Activated T-helper 1 cell treated with anti-CD3 and anti-CD28 coated beads, Interleukin-12 subunit alpha, Interleukin-12 subunit beta, Interleukin-2, Interleukin-4 antibody, amounts not matched to agents 30 ng/mL and 10 ng/mL and 1 ng/mL, durations not matched to agents 14 hours and 24 hours and 36 hours (primary cell): Measurements from ENCODE around the gene GLTPD2. TPM values are rescaled to one million over a fixed set of nuclear protein-coding genes. Genes with fewer than 3 reads are reported as not detected.
"Not testable (repeated sequence)": the region's sequence is repeated elsewhere in the genome, so short reads cannot be mapped to it uniquely, and the experiment has no call there.

Experiments
- DNase-seq: peaks from one replicate; pipeline ENCODE4 v3.0.0; 2021; ENCODE audit warnings: low spot score
- H3K27ac Mint-ChIP-seq: one replicate; pipeline ENCODE4 v1.8.0; 2021; ENCODE audit warnings: mild to moderate bottlenecking, mixed read lengths
- H3K27me3 Mint-ChIP-seq: one replicate; pipeline ENCODE4 v1.8.0; 2022; ENCODE audit warnings: mild to moderate bottlenecking, moderate library complexity, mixed read lengths; ENCODE audit not compliant: insufficient read depth
- H3K36me3 Mint-ChIP-seq: one replicate; pipeline ENCODE4 v1.8.0; 2021; ENCODE audit warnings: low read depth, mixed read lengths
- H3K4me1 Mint-ChIP-seq: one replicate; pipeline ENCODE4 v1.8.0; 2021; ENCODE audit warnings: low read depth, mixed read lengths
- H3K4me3 Mint-ChIP-seq: one replicate; pipeline ENCODE4 v1.8.0; 2021; ENCODE audit warnings: mild to moderate bottlenecking, moderate library complexity, mixed read lengths
- H3K9me3 Mint-ChIP-seq: one replicate; pipeline ENCODE4 v1.8.0; 2021; ENCODE audit warnings: mixed read lengths
- intact Hi-C: fragments of 100-400 bp; cut with micrococcal nuclease; formaldehyde crosslinking; loops from one replicate; pipeline ENCODE4 v1.15.1; 2024
- total RNA-seq: library from RNA; stranded (reverse); gene quantifications from 2 replicates; pipeline ENCODE4 v1.2.3, GENCODE V29; 2022

The GLTPD2 gene
- total RNA-seq, 1 donor from 2014 or later, result not detected

DNA sequence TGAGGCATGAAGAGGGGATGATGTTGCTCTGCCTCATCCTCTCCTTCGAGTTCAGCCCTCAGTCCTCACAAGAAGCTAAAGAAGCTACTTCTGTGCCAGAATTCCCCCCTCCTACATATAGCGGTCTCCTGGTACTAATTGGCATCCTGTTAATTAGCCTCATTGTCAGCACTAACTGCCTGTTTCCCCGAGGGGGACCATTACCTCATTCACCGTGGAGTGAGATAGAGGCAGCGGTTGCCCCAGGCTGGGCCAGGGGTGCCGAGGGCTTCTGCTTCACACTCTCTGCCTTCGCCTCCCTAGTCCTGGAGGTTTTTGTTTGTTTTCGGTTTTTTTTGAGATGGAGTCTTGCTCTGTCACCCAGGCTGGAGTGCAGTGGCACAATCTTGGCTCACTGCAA is 38.6 kb downstream of the GLTPD2 start:
- Mint-ChIP-seq H3K27ac (no peak overlapping the region), H3K4me3 (no peak overlapping the region), H3K27me3 (no peaks in the 10 kb centered on the region), H3K4me1 (no peaks in the 10 kb centered on the region), H3K9me3 (no peaks in the 10 kb centered on the region), H3K36me3 (no peaks in the 10 kb centered on the region)
- intact Hi-C loops, result no loop called here
- no peak for DNase-seq

DNA sequence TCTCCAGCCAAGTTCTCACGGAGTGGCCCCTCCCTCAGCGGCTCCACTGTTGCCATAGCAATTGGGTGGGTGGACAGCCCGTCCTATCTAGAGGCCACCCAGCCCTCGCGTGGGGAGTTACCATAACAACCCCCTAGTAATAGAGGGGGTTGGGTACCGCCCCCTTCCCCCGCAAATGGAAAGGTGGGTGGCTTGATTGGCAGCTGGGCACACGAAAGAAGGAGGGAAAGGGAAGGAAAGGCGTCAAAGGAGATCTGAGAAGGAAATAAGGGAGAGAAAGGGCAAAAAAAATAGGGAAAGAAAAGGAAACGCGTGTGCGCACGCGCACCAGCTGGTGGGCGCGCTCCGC is 44.0 kb downstream of the GLTPD2 start:
- peak overlapping the region; percentile 93 for H3K4me3 Mint-ChIP-seq
- H3K4me1 Mint-ChIP-seq, result peaks cover 32% of the 10 kb centered on the region
- intact Hi-C loops, result loop anchor here (1.0 to 5.0 kb wide), 5 partner anchors 26 to 123 kb away; partner anchors contain the start of genes ARRB2, MED11, PFN1 and PLD2
- not testable (repeated sequence) for DNase-seq, H3K27me3 Mint-ChIP-seq, H3K9me3 Mint-ChIP-seq, H3K36me3 Mint-ChIP-seq
- H3K27ac Mint-ChIP-seq, result peak overlapping the region; percentile 99

DNA sequence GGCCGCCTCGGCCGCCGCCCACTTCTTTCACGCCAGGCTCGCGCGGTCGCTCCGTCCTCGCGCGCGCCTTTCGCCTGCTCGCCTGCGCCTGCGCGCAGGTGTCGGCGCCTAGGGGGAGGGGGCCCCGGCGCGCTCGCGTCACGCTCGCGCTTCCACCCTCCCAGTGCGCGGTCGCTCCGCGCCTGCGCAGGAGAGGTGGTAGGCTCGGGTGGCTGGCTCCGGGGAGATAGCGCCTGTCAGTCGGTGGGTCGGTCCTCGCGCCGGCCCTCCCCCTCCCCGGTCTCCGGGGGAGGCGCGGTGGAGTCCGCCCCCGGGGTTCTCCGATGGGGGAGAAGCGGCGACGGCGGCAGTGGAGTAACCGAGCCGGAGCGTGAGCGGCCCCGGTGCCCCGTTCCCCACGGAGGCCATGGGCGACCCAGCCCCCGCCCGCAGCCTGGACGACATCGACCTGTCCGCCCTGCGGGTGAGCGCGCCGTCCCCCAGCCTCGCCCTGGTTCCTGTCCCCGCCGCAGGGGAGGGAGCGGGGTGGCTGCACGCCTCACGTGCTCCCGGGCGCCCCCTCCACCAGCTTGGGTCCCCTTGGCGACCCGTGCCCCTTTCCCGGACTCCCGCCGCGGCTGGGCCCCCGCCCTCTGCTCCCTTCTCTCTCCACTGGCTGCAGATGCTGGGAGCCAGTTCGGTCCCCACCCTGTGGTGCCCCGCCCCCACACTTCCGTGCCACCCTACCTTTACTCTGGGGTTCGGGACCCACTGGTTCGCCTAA is 44.6 kb downstream of the GLTPD2 start, which contains the start of gene MINK1:
MINK1 (plus strand) TSS at position 163 of the 763 bp plus-strand sequence; CDS start at position 407, 244 bp downstream.
- DNase-seq, result peak; percentile 90
- H3K36me3 Mint-ChIP-seq, result peaks cover 9% of the 10 kb centered on the region
- peak within 1 kb of the TSS; percentile 93 for H3K4me3 Mint-ChIP-seq
- H3K9me3 Mint-ChIP-seq, result no peaks in the 10 kb centered on the region
- intact Hi-C loops, result loop anchor here (1.0 to 5.0 kb wide), 5 partner anchors 26 to 123 kb away; partner anchors contain the start of genes ARRB2, MED11, PFN1 and PLD2
- H3K27me3 Mint-ChIP-seq, result no peaks in the 10 kb centered on the region
- peak within 1 kb of the TSS; percentile 99 for H3K27ac Mint-ChIP-seq
- H3K4me1 Mint-ChIP-seq, result peaks cover 36% of the 10 kb centered on the region

GRCh38 chr17:4833941-4834680 is 45.3 kb downstream of the GLTPD2 start:
- no peaks in the 10 kb centered on the region for H3K9me3 Mint-ChIP-seq
- no peaks in the 10 kb centered on the region for H3K27me3 Mint-ChIP-seq
- peaks cover 9% of the 10 kb centered on the region for H3K36me3 Mint-ChIP-seq
- peaks cover 38% of the 10 kb centered on the region for H3K4me1 Mint-ChIP-seq
- peak overlapping the region; percentile 87 for H3K27ac Mint-ChIP-seq
- intact Hi-C loops, result loop anchor here (1.0 to 5.0 kb wide), 5 partner anchors 27 to 124 kb away; partner anchors contain the start of genes ARRB2, MED11, PFN1 and PLD2
- DNase-seq, result no peak
- peak overlapping the region; percentile 88 for H3K4me3 Mint-ChIP-seq

GRCh38 chr17:4834681-4835020 is 45.9 kb downstream of the GLTPD2 start:
- H3K4me3 Mint-ChIP-seq, result peak overlapping the region; percentile 88
- H3K27me3 Mint-ChIP-seq, result no peaks in the 10 kb centered on the region
- DNase-seq, result no peak
- H3K4me1 Mint-ChIP-seq, result peaks cover 43% of the 10 kb centered on the region
- H3K36me3 Mint-ChIP-seq, result peaks cover 9% of the 10 kb centered on the region
- intact Hi-C loops, result loop anchor here (5.0 kb wide), 2 partner anchors 53 to 113 kb away; partner anchors contain the start of gene PFN1
- H3K27ac Mint-ChIP-seq, result peak overlapping the region; percentile 87
- no peaks in the 10 kb centered on the region for H3K9me3 Mint-ChIP-seq

- peak overlapping the region; percentile 88 for H3K4me3 Mint-ChIP-seq
- H3K36me3 Mint-ChIP-seq, result peaks cover 12% of the 10 kb centered on the region
- no peak overlapping the region for H3K27ac Mint-ChIP-seq
- peaks cover 59% of the 10 kb centered on the region for H3K4me1 Mint-ChIP-seq
- no peaks in the 10 kb centered on the region for H3K9me3 Mint-ChIP-seq
- intact Hi-C loops, result loop anchor here (5.0 kb wide), 1 partner anchor 51 kb away; no protein-coding TSS in a partner anchor
- no peaks in the 10 kb centered on the region for H3K27me3 Mint-ChIP-seq
- DNase-seq, result no peak
Measured at GRCh38 chr17:4836221-4836620, 47.5 kb downstream of the GLTPD2 start.

DNA sequence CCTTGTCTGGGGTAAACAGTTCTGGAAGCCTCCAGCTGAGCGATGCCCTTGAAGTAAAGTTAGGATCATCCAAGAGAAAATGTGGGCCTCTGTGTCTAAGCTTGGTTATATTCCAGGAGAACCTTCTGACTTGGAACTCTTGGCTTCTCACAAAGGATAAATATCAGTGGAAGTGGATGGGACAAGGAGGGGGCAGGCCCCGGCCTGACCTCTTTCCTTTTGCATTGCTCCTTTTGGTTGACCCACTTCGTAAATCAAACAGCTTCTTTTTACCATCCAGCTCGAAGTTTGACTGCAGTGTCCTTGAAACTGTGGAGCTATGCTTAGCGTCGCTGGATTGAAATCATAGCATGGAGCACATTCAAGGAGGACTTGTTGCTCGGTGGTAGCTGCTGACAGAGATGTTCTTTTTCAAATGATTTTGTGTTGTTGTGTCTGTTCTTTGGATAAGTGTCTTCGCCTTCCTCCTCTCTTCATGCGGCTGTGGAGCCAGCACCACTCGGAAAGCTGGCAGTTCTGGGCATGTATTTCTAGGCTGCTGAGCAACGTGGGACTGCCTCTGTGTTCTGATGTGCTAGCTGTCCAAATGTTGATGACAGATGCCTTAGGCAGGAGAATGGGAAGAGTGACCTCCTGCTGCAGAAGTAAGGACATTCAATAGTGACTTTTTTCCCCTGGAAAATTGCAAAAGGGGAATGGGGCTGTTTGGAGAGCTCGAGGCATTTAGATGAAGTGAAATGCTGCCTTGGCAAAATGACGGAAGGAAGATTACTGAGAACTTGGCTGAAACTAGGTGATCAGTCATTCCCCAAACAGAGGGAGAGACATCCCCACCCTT is 48.9 kb downstream of the GLTPD2 start:
- DNase-seq, result no peak
- Mint-ChIP-seq H3K27me3 (no peaks in the 10 kb centered on the region), H3K4me1 (peaks cover 70% of the 10 kb centered on the region), H3K27ac (no peak overlapping the region), H3K36me3 (peaks cover 12% of the 10 kb centered on the region), H3K9me3 (no peaks in the 10 kb centered on the region), H3K4me3 (no peak overlapping the region)
- intact Hi-C loops, result loop anchor here (5.0 kb wide), 1 partner anchor 50 kb away; no protein-coding TSS in a partner anchor

- Mint-ChIP-seq H3K36me3 (peaks cover 12% of the 10 kb centered on the region), H3K27ac (no peak overlapping the region), H3K4me1 (peaks cover 73% of the 10 kb centered on the region), H3K9me3 (no peaks in the 10 kb centered on the region), H3K4me3 (no peak overlapping the region), H3K27me3 (no peaks in the 10 kb centered on the region)
- intact Hi-C loops, result loop anchor here (5.0 kb wide), 1 partner anchor 49 kb away; no protein-coding TSS in a partner anchor
- no peak for DNase-seq
Measured at GRCh38 chr17:4838309-4838785, 49.6 kb downstream of the GLTPD2 start.

DNA sequence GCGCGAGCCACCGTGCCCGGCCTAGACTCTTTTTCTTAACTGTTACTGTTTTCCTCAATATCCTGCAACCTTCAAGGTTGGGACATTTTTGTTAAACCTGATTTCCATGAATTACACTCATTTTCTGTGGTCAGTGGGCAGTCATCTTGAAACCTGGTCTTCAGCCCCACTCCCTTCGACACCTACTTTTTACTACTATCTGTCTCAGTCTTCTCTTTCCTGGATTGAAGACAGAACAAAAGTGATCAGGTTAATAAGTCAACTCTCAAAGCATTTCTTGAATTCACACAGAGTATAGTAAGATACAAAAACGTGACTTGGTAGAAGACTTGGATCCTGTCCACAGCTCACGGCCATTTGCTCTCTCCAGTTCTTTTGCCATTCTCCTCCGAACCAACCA is 50.5 kb downstream of the GLTPD2 start:
- Mint-ChIP-seq H3K4me1 (peaks cover 68% of the 10 kb centered on the region), H3K36me3 (peaks cover 10% of the 10 kb centered on the region)

More for the DNA sequence above, 50.5 kb downstream of the GLTPD2 start:
- peak overlapping the region; percentile 32 for H3K27ac Mint-ChIP-seq
- no peaks in the 10 kb centered on the region for H3K9me3 Mint-ChIP-seq
- intact Hi-C loops, result loop anchor here (5.0 kb wide), 1 partner anchor 48 kb away; no protein-coding TSS in a partner anchor
- DNase-seq, result no peak
- no peak overlapping the region for H3K4me3 Mint-ChIP-seq
- no peaks in the 10 kb centered on the region for H3K27me3 Mint-ChIP-seq

Other genes starting within 250 kb of the GLTPD2 start
- 186 and 195 TPM in 2 replicates for gene MYBBP1A, start 233.6 kb upstream of the GLTPD2 start, total RNA-seq
- not detected in 2 replicates for gene GGT6, start 228.4 kb upstream of the GLTPD2 start, total RNA-seq
- not detected in 2 replicates for gene SMTNL2, start 204.4 kb upstream of the GLTPD2 start, total RNA-seq
- gene ALOX15, start 147.3 kb upstream of the GLTPD2 start, total RNA-seq, result not detected in 2 replicates
- gene PELP1, start 84.8 kb upstream of the GLTPD2 start, total RNA-seq, result 130 and 145 TPM in 2 replicates
- gene ARRB2, start 78.3 kb upstream of the GLTPD2 start, total RNA-seq, result 202 and 204 TPM in 2 replicates
- gene MED11, start 57.5 kb upstream of the GLTPD2 start, total RNA-seq, result 21.9 and 23.7 TPM in 2 replicates
- gene ZMYND15, start 49.1 kb upstream of the GLTPD2 start, total RNA-seq, result 0.18 TPM in 1 of 2 replicates, not detected in the other
- gene CXCL16, start 49.0 kb upstream of the GLTPD2 start, total RNA-seq, result 3.7 and 7.0 TPM in 2 replicates
- not detected in 2 replicates for gene TM4SF5, start 17.1 kb upstream of the GLTPD2 start, total RNA-seq
- gene VMO1, start 2.6 kb upstream of the GLTPD2 start, total RNA-seq, result not detected in 2 replicates
- 205 and 208 TPM in 2 replicates for gene PSMB6, start 7.2 kb downstream of the GLTPD2 start, total RNA-seq
- 16.7 and 22.2 TPM in 2 replicates for gene PLD2, start 18.2 kb downstream of the GLTPD2 start, total RNA-seq
- 66.5 and 67.5 TPM in 2 replicates for gene MINK1, start 44.4 kb downstream of the GLTPD2 start, total RNA-seq
- 1.3 and 1.8 TPM in 2 replicates for gene C17orf107, start 110.6 kb downstream of the GLTPD2 start, total RNA-seq
- gene CHRNE, start 114.1 kb downstream of the GLTPD2 start, total RNA-seq, result 0.52 and 0.61 TPM in 2 replicates
- gene GP1BA, start 143.3 kb downstream of the GLTPD2 start, total RNA-seq, result not detected in 2 replicates
- gene SLC25A11, start 151.1 kb downstream of the GLTPD2 start, total RNA-seq, result 111 and 116 TPM in 2 replicates
- 138 and 140 TPM in 2 replicates for gene RNF167, start 151.3 kb downstream of the GLTPD2 start, total RNA-seq
- 1,423 and 1,429 TPM in 2 replicates for gene PFN1, start 159.6 kb downstream of the GLTPD2 start, total RNA-seq
- gene ENO3, start 162.2 kb downstream of the GLTPD2 start, total RNA-seq, result 42.5 and 44.5 TPM in 2 replicates
- 66.5 and 69.5 TPM in 2 replicates for gene SPAG7, start 178.9 kb downstream of the GLTPD2 start, total RNA-seq
- gene CAMTA2, start 198.7 kb downstream of the GLTPD2 start, total RNA-seq, result 98.5 and 103 TPM in 2 replicates
- gene INCA1, start 208.6 kb downstream of the GLTPD2 start, total RNA-seq, result 0.34 and 0.37 TPM in 2 replicates
- gene KIF1C, start 209.0 kb downstream of the GLTPD2 start, total RNA-seq, result 68.4 and 71.3 TPM in 2 replicates
- 0.20 and 0.23 TPM in 2 replicates for gene SLC52A1, start 246.5 kb downstream of the GLTPD2 start, total RNA-seq